A549 (cell line): ENCODE measurements around the gene KCNAB1. TPM values are rescaled to one million over a fixed set of nuclear protein-coding genes. Genes with fewer than 3 reads are reported as not detected.

Experiments
- ATAC-seq, 2 experiments: fragments of 200-7000 bp in 1 of 2; fragments of >200 bp in 1 of 2; cut with Nextera tagmentation in 1 of 2; cut with Tn5 transposase in 1 of 2; 3 replicates each; pipeline versions ENCODE4 v1.8.0 to v1.9.1; 2018 to 2020; ENCODE audit warnings: mild to moderate bottlenecking in 1 of 2, moderate library complexity in 1 of 2
- CTCF ChIA-PET: fragments of 300-600 bp; sonication (Branson Sonifier 250); formaldehyde crosslinking; extraction: SDS; loops from one replicate; lab custom pipeline; 2021; ENCODE audit warnings: antibody characterized with exemption, inconsistent platforms; lab: Yijun Ruan, JAX
- POLR2A ChIA-PET: fragments of 350-600 bp; formaldehyde crosslinking; extraction: SDS; loops from one replicate; lab custom pipeline; 2021; ENCODE audit warnings: antibody characterized with exemption, inconsistent platforms; lab: Yijun Ruan, JAX
- DNase-seq, 2 experiments: peaks; one replicate each; pipeline versions ENCODE4 v3.0.0 to v3.0.0-alpha.2; 2011 to 2016; ENCODE audit warnings: low read depth in 1 of 2, low spot score in 1 of 2
- FAIRE-seq: peaks from 2 replicates; lab custom pipeline; 2011; peaks lifted over from hg19 to GRCh38; lab: Jason Lieb, UNC
- H3K27ac ChIP-seq, 2 experiments: fragments of >200 bp; sonication (Bioruptor Twin); formaldehyde crosslinking; 3 replicates each; pipeline ENCODE4 v1.5.1; 2016 to 2017
- H3K4me1 ChIP-seq: fragments of >200 bp; sonication (Bioruptor Twin); formaldehyde crosslinking; 3 replicates; pipeline ENCODE4 v1.6.1; 2016
- H3K4me2 ChIP-seq: fragments of >200 bp; sonication (Bioruptor Twin); formaldehyde crosslinking; 3 replicates; pipeline ENCODE4 v1.6.1; 2016
- H3K4me3 ChIP-seq: fragments of >200 bp; sonication (Bioruptor Twin); formaldehyde crosslinking; 3 replicates; pipeline ENCODE4 v1.5.1; 2016
- H3K9me3 ChIP-seq: fragments of >200 bp; sonication (Bioruptor Twin); formaldehyde crosslinking; 3 replicates; pipeline ENCODE4 v1.6.1; 2016
- BCL3 ChIP-seq: fragments of >200 bp; sonication (Bioruptor Twin); formaldehyde crosslinking; IDR thresholded peaks from 3 replicates; pipeline ENCODE4 v1.6.1; 2016
- BHLHE40 ChIP-seq: IDR thresholded peaks from 2 replicates; pipeline ENCODE4 v1.6.1; 2012; ENCODE audit warnings: low read depth, low read length, inconsistent platforms
- CBX8 ChIP-seq: fragments of 200-600 bp; sonication (generic); IDR thresholded peaks from 2 replicates; pipeline ENCODE4 v1.6.1; 2016
- EHMT2 ChIP-seq: fragments of 200-600 bp; sonication (generic); IDR thresholded peaks from 2 replicates; pipeline ENCODE4 v1.6.1; 2016; ENCODE audit warnings: antibody characterized with exemption, low read depth, mild to moderate bottlenecking, moderate library complexity
- EP300 ChIP-seq, 2 experiments: fragments of >200 bp; sonication (Bioruptor Twin); formaldehyde crosslinking; IDR thresholded peaks; 2 replicates in 1 of 2; 3 replicates in 1 of 2; pipeline ENCODE4 v1.6.1; 2016 to 2017
- ESRRA ChIP-seq: fragments of 150-350 bp; IDR thresholded peaks from 2 replicates; pipeline ENCODE4 v1.6.1; 2014; ENCODE audit warnings: mild to moderate bottlenecking, low read length, borderline replicate concordance
- FOSL2 ChIP-seq, 2 experiments: fragments of 450-650 bp in 1 of 2; fragments of >200 bp in 1 of 2; sonication (Bioruptor Twin) in 1 of 2; formaldehyde crosslinking; IDR thresholded peaks; 2 replicates each; pipeline versions ENCODE4 v1.5.0 to v1.6.1; 2016 to 2020; ENCODE audit warnings: mild to moderate bottlenecking in 1 of 2, moderate library complexity in 1 of 2
- FOXS1 ChIP-seq: fragments of 250-450 bp; sonication (Bioruptor Pico); IDR thresholded peaks from 2 replicates; pipeline ENCODE4 v1.5.0; 2020; ENCODE audit warnings: mild to moderate bottlenecking, moderate library complexity
- HDAC2 ChIP-seq: fragments of 200-600 bp; sonication (generic); IDR thresholded peaks from 2 replicates; pipeline ENCODE4 v1.6.1; 2016
- HOXB13 ChIP-seq: fragments of 250-450 bp; sonication (Bioruptor Pico); IDR thresholded peaks from 2 replicates; pipeline ENCODE4 v1.5.0; 2020; ENCODE audit warnings: low read depth, mild to moderate bottlenecking, moderate library complexity
- JUN ChIP-seq, 2 experiments: fragments of >200 bp; sonication (Bioruptor Twin); formaldehyde crosslinking; IDR thresholded peaks; 2 replicates in 1 of 2; 3 replicates in 1 of 2; pipeline ENCODE4 v1.6.1; 2016 to 2017
- KDM1A ChIP-seq: fragments of 200-600 bp; sonication (generic); IDR thresholded peaks from 2 replicates; pipeline ENCODE4 v1.6.1; 2016; ENCODE audit warnings: low read depth, mild to moderate bottlenecking
- MAFK ChIP-seq: fragments of 450-650 bp; IDR thresholded peaks from 2 replicates; pipeline ENCODE4 v1.6.1; 2014; ENCODE audit not compliant: partially characterized antibody
- MAX ChIP-seq: IDR thresholded peaks from 2 replicates; pipeline ENCODE4 v1.6.1; 2012
- MAZ ChIP-seq: fragments of 150-350 bp; IDR thresholded peaks from 2 replicates; pipeline ENCODE4 v1.6.1; 2014; ENCODE audit warnings: antibody characterized with exemption, low read depth, low read length, borderline replicate concordance
- MYC ChIP-seq: IDR thresholded peaks from 2 replicates; pipeline ENCODE4 v1.6.1; 2012; ENCODE audit warnings: mild to moderate bottlenecking, inconsistent platforms, low read length, improper control_type of control experiment, borderline replicate concordance
- NFE2L2 ChIP-seq: fragments of 150-350 bp; conservative IDR thresholded peaks from 2 replicates; pipeline ENCODE4 v1.6.1; 2014; ENCODE audit warnings: low read length
- NPAS2 ChIP-seq: fragments of 250-450 bp; sonication (Bioruptor Pico); IDR thresholded peaks from 2 replicates; pipeline ENCODE4 v1.8.0; 2022; ENCODE audit warnings: mild to moderate bottlenecking, moderate library complexity, borderline replicate concordance
- NR3C1 ChIP-seq: fragments of >200 bp; sonication (Bioruptor Twin); formaldehyde crosslinking; IDR thresholded peaks from 3 replicates; pipeline ENCODE4 v1.6.1; 2017
- PBX3 ChIP-seq: IDR thresholded peaks from 2 replicates; pipeline ENCODE4 v1.6.1; 2012
- PHF8 ChIP-seq: fragments of 200-600 bp; sonication (generic); IDR thresholded peaks from 2 replicates; pipeline ENCODE4 v1.6.1; 2016; ENCODE audit warnings: low read depth, mild to moderate bottlenecking, antibody characterized with exemption, moderate library complexity, borderline replicate concordance
- RFX5 ChIP-seq: fragments of 450-650 bp; IDR thresholded peaks from 2 replicates; pipeline ENCODE4 v1.7.1; 2014; ENCODE audit warnings: antibody characterized with exemption, mild to moderate bottlenecking, moderate library complexity
- ZC3H11A ChIP-seq: fragments of 450-650 bp; IDR thresholded peaks from 2 replicates; pipeline ENCODE4 v1.6.1; 2014; ENCODE audit warnings: antibody characterized with exemption, mild to moderate bottlenecking
- ZSCAN20 ChIP-seq: fragments of 250-450 bp; sonication (Bioruptor Pico); IDR thresholded peaks from 2 replicates; pipeline ENCODE4 v1.8.0; 2022; ENCODE audit warnings: mild to moderate bottlenecking, moderate library complexity
- WGBS: methylation state at CpG from one replicate; pipeline ENCODE4 v1.1.6; 2017; ENCODE audit errors: missing lambda C conversion rate; 5-methylcytosine and 5-hydroxymethylcytosine counted together
- polyA plus RNA-seq, 4 experiments: library from polyadenylated mRNA; depleted of rRNA in 3 of 4; stranded (reverse); fragments of >200 nt; fragmentation: RNase III in 1 of 4; extraction: RNeasy Plus Mini Kit Qiagen cat#74134 plus additional on column Dnase treatment in 1 of 4; gene quantifications; 2 replicates in 3 of 4; 3 replicates in 1 of 4; pipeline ENCODE4 v1.2.3, GENCODE V29; 2011 to 2017

Gene KCNAB1
- polyA plus RNA-seq, 2 of the 4 experiments (the other 2 are of a cell fraction) = not detected

- WGBS = 36% methylated on average over 6 of the region's 6 CpGs
- no peak for DNase-seq
- no peak overlapping the region for H3K27ac ChIP-seq
- no peak for FAIRE-seq
- no peaks in the 10 kb centered on the region for H3K9me3 ChIP-seq
- TF ChIP-seq EHMT2 (no peak), CBX8 (no peak), JUN (IDR thresholded peaks at IDR 0.05) (no peak), NFE2L2 (no peak), MAFK (no peak), HOXB13 (CRISPR knock-in tag) (no peak), ZC3H11A (no peak), EP300 (IDR thresholded peaks at IDR 0.05) (no peak), MAZ (no peak), RFX5 (no peak), KDM1A (no peak), MAX (no peak)
- no peak overlapping the region for H3K4me3 ChIP-seq
- H3K4me2 ChIP-seq = no peak overlapping the region
- H3K4me1 ChIP-seq = no peaks in the 10 kb centered on the region
- POLR2A ChIA-PET = interaction anchor here (0.9 kb wide), 1 partner anchor 34 kb away, joined by 4 read pairs; no protein-coding TSS in a partner anchor
- CTCF ChIA-PET = no interaction called here
- no peak for ATAC-seq
These were observed 221.5 kb downstream of the KCNAB1 start for GRCh38 chr3:156341831-156342416.

- no peaks in the 10 kb centered on the region for H3K4me1 ChIP-seq
- no peak for FAIRE-seq
- TF ChIP-seq RFX5 (no peak), ZSCAN20 (CRISPR knock-in tag) (no peak), ESRRA (no peak)
- CTCF ChIA-PET = interaction anchor here (1.3 kb wide), 1 partner anchor 166 kb away, joined by 3 read pairs; no protein-coding TSS in a partner anchor
- POLR2A ChIA-PET = no interaction called here
- ATAC-seq = no peak
- DNase-seq = no peak
- no peak overlapping the region for H3K4me3 ChIP-seq
- no peak overlapping the region for H3K4me2 ChIP-seq
- no peak overlapping the region for H3K27ac ChIP-seq
- 59% methylated on average over 7 of the region's 7 CpGs for WGBS
- H3K9me3 ChIP-seq = no peaks in the 10 kb centered on the region
These were observed 223.8 kb downstream of the KCNAB1 start for GRCh38 chr3:156344215-156344614.

GRCh38 chr3:156349111-156349510 is 228.7 kb downstream of the KCNAB1 start:
- no peaks in the 10 kb centered on the region for H3K9me3 ChIP-seq
- FAIRE-seq = no peak
- POLR2A ChIA-PET = no interaction called here
- CTCF ChIA-PET = interaction anchor here (0.8 to 1.3 kb wide), 2 partner anchors 9 to 34 kb away, joined by 3 read pairs; no protein-coding TSS in a partner anchor
- no peak overlapping the region for H3K4me2 ChIP-seq
- no peaks in the 10 kb centered on the region for H3K4me1 ChIP-seq
- ATAC-seq = no peak
- H3K27ac ChIP-seq = no peak overlapping the region
- TF ChIP-seq HDAC2 = no peak
- no peak for TF ChIP-seq NR3C1
- no peak for TF ChIP-seq BHLHE40
- DNase-seq = no peak
- no peak overlapping the region for H3K4me3 ChIP-seq

- Histone ChIP-seq H3K4me2 (no peak overlapping the region), H3K4me1 (no peaks in the 10 kb centered on the region), H3K27ac (no peak overlapping the region), H3K4me3 (no peak overlapping the region), H3K9me3 (no peaks in the 10 kb centered on the region)
- ATAC-seq (no peak), FAIRE-seq (no peak), DNase-seq (no peak)
- CTCF ChIA-PET = interaction anchor here (1.3 kb wide), 1 partner anchor 9 kb away, joined by 3 read pairs; no protein-coding TSS in a partner anchor
- TF ChIP-seq NPAS2 (no peak), RFX5 (no peak), FOXS1 (CRISPR knock-in tag) (no peak), ZC3H11A (no peak), PBX3 (no peak), PHF8 (no peak), MAX (no peak), MYC (no peak), BCL3 (no peak), FOSL2 (IDR thresholded peaks at IDR 0.05) (no peak), FOSL2 (CRISPR knock-in tag; IDR thresholded peaks at IDR 0.05) (no peak)
- POLR2A ChIA-PET = no interaction called here
These were observed 229.6 kb downstream of the KCNAB1 start for GRCh38 chr3:156349978-156350377.
